ENCODE measurements around the gene CCDC59. TPM values are rescaled to one million over a fixed set of nuclear protein-coding genes. Genes with fewer than 3 reads are reported as not detected.

Gene CCDC59
- total RNA-seq, 1 experiment from 2014 or later: 76.6 TPM

GRCh38 chr12:82351390-82351789 is 6.8 kb downstream of the CCDC59 start:
- Histone ChIP-seq H3K79me2 (ENCODE audit: insufficient read depth, low read length) (peaks cover 27% of the 10 kb centered on the region), H3K9me3 (ENCODE audit: control insufficient read depth in 1 of 2, insufficient read depth in 1 of 2, low read depth in 1 of 2, low read length in 2 of 2) (no peaks in the 10 kb centered on the region), H2AFZ (ENCODE audit: low read depth, low read length, poor library complexity, severe bottlenecking) (no peak overlapping the region), H3K36me3 (ENCODE audit: control insufficient read depth in 1 of 2, insufficient read depth in 2 of 2, low read length in 2 of 2) (peaks cover 26 to 32% of the 10 kb centered on the region in 2 experiments), H4K20me1 (ENCODE audit: insufficient read depth) (no peaks in the 10 kb centered on the region), H3K4me1 (ENCODE audit: control insufficient read depth in 1 of 2, insufficient read depth in 2 of 2, low read length in 2 of 2) (no peaks in the 10 kb centered on the region), H3K4me3 (replicated peaks in 1 of 2; ENCODE audit: low read depth in 1 of 2, low read length in 2 of 2) (no peak overlapping the region), H3K4me2 (ENCODE audit: low read length) (no peak overlapping the region), H3K9me2 (ENCODE audit: insufficient read depth) (no peaks in the 10 kb centered on the region), H3K27ac (ENCODE audit: low read depth, low read length) (no peak overlapping the region), H3K27me3 (ENCODE audit: insufficient read depth, low read length) (no peaks in the 10 kb centered on the region), H3K9ac (ENCODE audit: low read length) (no peak overlapping the region)
- POLR2A ChIA-PET: interaction anchor here (1.5 kb wide), 1 partner anchor 10 kb away, joined by 3 read pairs; no protein-coding TSS in a partner anchor
- DNase-seq (ENCODE audit: low read depth, low spot score) (no peak), ATAC-seq (no peak)
- no peak for TF ChIP-seq EZH2phosphoT487 (IDR thresholded peaks at IDR 0.05; ENCODE audit: borderline replicate concordance)
- intact Hi-C loops (cut with micrococcal nuclease): loop anchor here (10.0 kb wide), 1 partner anchor 273 kb away; no protein-coding TSS in a partner anchor
- no TSS peak for BruUV-seq (replicated peaks)
- CTCF ChIA-PET: no interaction called here
- RAD21 ChIA-PET (ENCODE audit: low non-redundant PET in 1 of 2, low total read pairs in 2 of 2, uncharacterized antibody in 2 of 2, unreplicated experiment in 2 of 2): no interaction called here

- H4K20me1 ChIP-seq (ENCODE audit: insufficient read depth): no peaks in the 10 kb centered on the region
- H3K4me2 ChIP-seq (ENCODE audit: low read length): no peak overlapping the region
- no peak overlapping the region for H2AFZ ChIP-seq (ENCODE audit: low read depth, low read length, poor library complexity, severe bottlenecking)
- ChIA-PET POLR2A (no interaction called here), RAD21 (ENCODE audit: low non-redundant PET in 1 of 2, low total read pairs in 2 of 2, uncharacterized antibody in 2 of 2, unreplicated experiment in 2 of 2) (no interaction called here), CTCF (interaction anchor here (0.6 kb wide), 1 partner anchor 8 kb away, joined by 3 read pairs; the partner anchor contains the start of genes CCDC59 and METTL25)
- H3K27me3 ChIP-seq (ENCODE audit: insufficient read depth, low read length): no peaks in the 10 kb centered on the region
- no peak overlapping the region for H3K4me3 ChIP-seq (replicated peaks in 1 of 2; ENCODE audit: low read depth in 1 of 2, low read length in 2 of 2)
- no peak overlapping the region for H3K27ac ChIP-seq (ENCODE audit: low read depth, low read length)
- H3K9me3 ChIP-seq (ENCODE audit: control insufficient read depth in 1 of 2, insufficient read depth in 1 of 2, low read depth in 1 of 2, low read length in 2 of 2): no peaks in the 10 kb centered on the region
- TF ChIP-seq CTCF (IDR thresholded peaks at IDR 0.05 in 2 of 3, conservative IDR thresholded peaks at IDR 0.05 in 1 of 3; ENCODE audit: borderline replicate concordance in 1 of 3, insufficient read depth in 1 of 3, low read depth in 2 of 3, low read length in 2 of 3): no peak
- TF ChIP-seq EGR1 (IDR thresholded peaks at IDR 0.05; ENCODE audit: low read depth): no peak
- no peak for TF ChIP-seq FOSL1 (IDR thresholded peaks at IDR 0.05; ENCODE audit: low read depth)
- no peak for TF ChIP-seq SP1 (IDR thresholded peaks at IDR 0.05; ENCODE audit: low read depth)
- TF ChIP-seq YY1 (IDR thresholded peaks at IDR 0.05; ENCODE audit: extremely low read depth, insufficient replicate concordance, low read depth, low read length): no peak
- TF ChIP-seq POLR2A (IDR thresholded peaks at IDR 0.05; ENCODE audit: borderline replicate concordance, extremely low read depth, insufficient read depth, insufficient read length): no peak
- no peak for TF ChIP-seq EZH2phosphoT487 (IDR thresholded peaks at IDR 0.05; ENCODE audit: borderline replicate concordance)
- no peak for TF ChIP-seq ZBTB33 (IDR thresholded peaks at IDR 0.05; ENCODE audit: extremely low read depth, insufficient replicate concordance, low read length)
- no peak for TF ChIP-seq CEBPB (IDR thresholded peaks at IDR 0.05; ENCODE audit: low read depth)
- no peak for TF ChIP-seq ATF3 (IDR thresholded peaks at IDR 0.05)
- TF ChIP-seq RAD21 (IDR thresholded peaks at IDR 0.05; ENCODE audit: low read depth): no peak
- TF ChIP-seq POLR2AphosphoS5 (IDR thresholded peaks at IDR 0.05; ENCODE audit: low read depth, low read length): no peak
- TF ChIP-seq CBX3 (IDR thresholded peaks at IDR 0.05; ENCODE audit: low read depth): no peak
- no peak for TF ChIP-seq MAX (IDR thresholded peaks at IDR 0.05)
- no peaks in the 10 kb centered on the region for H3K4me1 ChIP-seq (ENCODE audit: control insufficient read depth in 1 of 2, insufficient read depth in 2 of 2, low read length in 2 of 2)
- H3K9ac ChIP-seq (ENCODE audit: low read length): no peak overlapping the region
- H3K9me2 ChIP-seq (ENCODE audit: insufficient read depth): no peaks in the 10 kb centered on the region
- H3K36me3 ChIP-seq (ENCODE audit: control insufficient read depth in 1 of 2, insufficient read depth in 2 of 2, low read length in 2 of 2): peaks cover 20 to 26% of the 10 kb centered on the region in 2 experiments
- H3K79me2 ChIP-seq (ENCODE audit: insufficient read depth, low read length): peaks cover 15% of the 10 kb centered on the region
- no TSS peak for BruUV-seq (replicated peaks)
- intact Hi-C loops (cut with micrococcal nuclease): loop anchor here (10.0 kb wide), 1 partner anchor 275 kb away; no protein-coding TSS in a partner anchor
- ATAC-seq (no peak), DNase-seq (ENCODE audit: low read depth, low spot score) (no peak)
Measured at GRCh38 chr12:82350161-82350560, 8.0 kb downstream of the CCDC59 start.
